ENCODE results near the gene ALKBH7.
"Not testable (repeated sequence)": the region's sequence is repeated elsewhere in the genome, so short reads cannot be mapped to it uniquely, and the experiment has no call there.

Gene ALKBH7

DNA sequence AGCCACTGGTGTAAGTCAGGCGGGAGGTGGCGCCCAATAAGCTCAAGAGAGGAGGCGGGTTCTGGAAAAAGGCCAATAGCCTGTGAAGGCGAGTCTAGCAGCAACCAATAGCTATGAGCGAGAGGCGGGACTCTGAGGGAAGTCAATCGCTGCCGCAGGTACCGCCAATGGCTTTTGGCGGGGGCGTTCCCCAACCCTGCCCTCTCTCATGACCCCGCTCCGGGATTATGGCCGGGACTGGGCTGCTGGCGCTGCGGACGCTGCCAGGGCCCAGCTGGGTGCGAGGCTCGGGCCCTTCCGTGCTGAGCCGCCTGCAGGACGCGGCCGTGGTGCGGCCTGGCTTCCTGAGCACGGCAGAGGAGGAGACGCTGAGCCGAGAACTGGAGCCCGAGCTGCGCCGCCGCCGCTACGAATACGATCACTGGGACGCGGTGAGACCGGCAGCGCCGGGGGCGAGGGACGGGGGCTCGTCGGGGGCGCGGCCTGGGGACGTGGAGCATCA, at the start of gene ALKBH7:
TSS of gene ALKBH7 (plus strand) at position 201 of the 502 bp plus-strand sequence. CDS start at position 228, 27 bp downstream.
- peak; percentile 93 to 95 for DNase-seq (ENCODE audit: low read depth in 2 of 2)

DNA sequence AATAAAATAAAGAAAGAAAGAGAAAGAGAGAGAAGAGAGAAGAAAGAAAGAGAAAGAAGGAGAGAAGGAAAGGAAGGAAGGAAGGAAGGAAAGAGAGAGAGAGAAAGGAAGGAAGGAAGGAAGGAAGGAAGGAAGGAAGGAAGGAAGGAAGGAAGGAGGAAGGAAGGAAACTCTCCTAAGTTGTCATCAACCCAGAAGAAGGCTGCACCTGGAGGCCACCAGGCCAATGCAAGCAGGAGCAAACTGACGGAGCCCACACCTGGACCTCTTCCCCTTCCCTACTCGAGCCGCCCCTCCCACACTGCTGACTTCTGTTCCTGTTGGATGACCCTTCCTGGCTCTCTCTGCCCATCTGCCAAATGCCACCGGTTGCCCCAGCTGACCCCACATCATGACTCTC, 47.8 kb upstream of the ALKBH7 start:
- no peak for DNase-seq (ENCODE audit: low read depth in 2 of 2)

- DNase-seq (ENCODE audit: low read depth in 2 of 2): no peak
Measured at GRCh38 chr19:6325614-6326013, 47.0 kb upstream of the ALKBH7 start.

- DNase-seq (ENCODE audit: low read depth in 2 of 2): no peak
Measured at GRCh38 chr19:6326815-6327214, 45.8 kb upstream of the ALKBH7 start.

DNA sequence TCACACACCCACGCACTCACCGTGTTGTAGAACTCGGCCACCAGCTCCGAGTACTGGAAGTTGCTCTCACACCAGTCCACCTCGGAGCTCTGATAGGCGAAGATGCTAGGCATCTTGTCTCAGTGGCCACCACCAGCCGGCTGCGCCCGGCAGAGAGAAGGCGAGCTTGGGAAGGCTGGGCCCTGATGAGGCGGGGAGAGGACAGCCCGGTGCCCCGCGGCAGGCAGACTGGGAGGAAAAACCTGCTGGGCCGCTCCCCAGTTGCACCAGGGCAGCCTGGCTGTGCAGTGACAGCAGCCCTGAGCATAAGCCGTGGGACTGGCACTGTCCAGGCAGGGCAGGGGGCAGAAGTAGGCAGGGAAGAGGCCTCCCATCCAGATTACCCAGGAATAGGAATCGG, 39.2 kb upstream of the ALKBH7 start, which contains the start of gene ACER1:
TSS of gene ACER1 (minus strand) at position 174 of the 400 bp plus-strand sequence. CDS start at position 113, 61 bp downstream.
- DNase-seq (ENCODE audit: low read depth in 2 of 2): no peak

DNA sequence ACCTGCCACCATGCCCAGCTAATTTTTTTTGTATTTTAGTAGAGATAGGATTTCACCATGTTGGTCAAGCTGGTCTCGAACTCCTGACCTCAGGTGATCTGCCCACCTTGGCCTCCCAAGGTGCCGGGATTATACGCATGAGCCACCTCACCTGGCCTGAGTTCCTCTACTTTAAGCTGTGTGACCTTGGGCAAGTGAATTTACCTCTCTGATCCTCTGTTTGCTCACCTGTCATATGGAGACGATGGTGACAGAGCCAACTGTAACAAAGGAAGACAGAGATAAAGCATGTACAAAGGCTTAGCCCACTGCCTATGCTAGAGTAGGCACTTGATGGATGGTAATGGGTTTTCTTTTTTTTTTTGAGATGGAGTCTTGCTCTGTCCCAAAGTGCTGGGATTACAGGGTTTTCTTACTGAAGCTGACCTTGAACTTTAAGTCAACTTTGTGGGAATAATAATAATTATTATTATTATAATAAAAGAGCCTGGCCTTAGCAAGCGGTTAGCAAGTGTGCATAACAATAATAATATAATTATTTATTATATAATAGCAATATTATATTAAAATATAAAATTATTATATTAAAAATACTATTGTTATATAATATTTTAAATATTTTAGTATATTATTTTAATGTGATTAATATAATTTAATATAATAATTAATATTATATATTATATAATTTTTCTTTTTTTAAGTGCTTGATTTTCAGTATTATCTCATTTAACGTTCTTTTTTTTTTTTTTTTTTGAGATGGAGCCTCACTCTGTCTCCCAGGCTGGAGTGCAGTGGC, 37.9 kb upstream of the ALKBH7 start:
- no peak for DNase-seq (ENCODE audit: low read depth in 2 of 2)

DNA sequence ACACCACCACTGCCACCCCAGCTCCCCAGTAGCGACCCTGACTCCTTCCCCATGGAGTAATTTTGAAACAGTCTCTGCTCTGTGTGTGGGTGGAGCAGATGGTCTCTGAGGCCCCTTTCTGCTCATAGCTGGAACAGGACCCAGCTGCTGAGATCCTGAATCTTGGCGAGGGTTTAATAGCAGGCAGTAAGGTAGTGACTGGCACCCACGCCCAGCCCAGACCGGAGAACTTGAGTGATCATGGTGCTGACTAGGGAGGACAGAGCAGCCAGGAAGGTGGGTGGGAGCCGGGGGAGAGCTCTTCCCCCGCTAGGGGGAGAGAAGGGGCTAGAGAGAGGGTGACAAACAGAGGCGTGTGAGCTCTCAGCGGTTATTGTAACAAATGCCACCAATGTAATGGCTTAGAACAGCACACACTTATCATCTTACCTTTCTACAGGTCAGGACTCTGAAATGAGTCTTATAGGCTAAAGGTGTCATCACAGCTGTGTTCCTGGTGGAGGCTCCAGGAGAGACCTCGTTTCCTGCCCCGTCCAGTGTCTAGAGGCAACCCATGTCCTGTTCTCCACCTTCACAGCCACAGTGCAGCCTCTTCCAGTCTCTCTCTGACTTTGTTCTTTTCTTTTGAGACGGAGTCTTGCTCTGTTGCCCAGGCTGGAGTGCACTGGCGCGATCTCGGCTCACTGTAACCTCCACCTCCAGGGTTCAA, 31.9 kb upstream of the ALKBH7 start:
- no peak for DNase-seq (ENCODE audit: low read depth in 2 of 2)

- no peak for DNase-seq (ENCODE audit: low read depth in 2 of 2)
Measured at GRCh38 chr19:6343462-6343861, 29.1 kb upstream of the ALKBH7 start.

DNA sequence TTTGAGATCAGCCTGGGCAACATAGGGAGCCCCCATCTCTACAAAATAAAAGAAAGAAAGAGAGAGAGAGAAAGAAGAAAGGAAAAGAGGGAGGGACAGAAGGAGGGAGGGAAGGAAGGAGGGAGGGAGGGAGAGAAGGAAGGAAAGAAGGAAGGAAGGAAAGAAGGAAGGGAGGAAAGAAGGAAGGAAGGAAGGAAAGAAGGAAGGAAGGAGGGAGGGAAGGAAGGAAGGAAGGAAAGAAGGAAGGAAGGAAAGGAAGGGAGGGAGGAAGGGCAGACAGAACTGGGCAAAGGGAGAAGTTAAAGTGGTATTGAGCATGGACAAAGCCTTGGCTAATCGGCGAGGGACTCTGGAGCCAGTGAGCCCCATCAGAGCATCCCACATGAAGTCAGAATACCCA, 23.3 kb upstream of the ALKBH7 start:
- DNase-seq (ENCODE audit: low read depth in 2 of 2): not testable (repeated sequence)

DNA sequence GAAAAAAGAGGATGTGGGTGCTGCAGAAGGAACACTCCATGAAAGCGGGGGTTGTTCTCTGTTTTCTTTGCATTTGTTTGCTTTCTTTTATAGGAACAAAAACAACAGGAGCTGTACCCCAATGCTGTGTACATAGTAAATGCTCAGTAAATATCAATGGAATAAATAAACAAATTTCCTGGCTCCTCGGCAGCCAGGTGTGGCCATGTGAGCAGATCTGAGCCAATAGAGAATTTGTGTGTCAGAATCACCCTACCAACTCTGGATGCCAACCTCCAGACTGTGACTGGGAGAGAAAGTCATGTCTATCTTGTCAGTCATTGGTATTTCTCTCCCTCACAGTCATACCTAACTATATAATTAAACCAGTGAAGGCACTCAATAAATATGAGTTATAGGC, 21.9 kb upstream of the ALKBH7 start:
- DNase-seq (ENCODE audit: low read depth in 2 of 2): no peak

- no peak for DNase-seq (ENCODE audit: low read depth in 2 of 2)
Measured at GRCh38 chr19:6352381-6353165, 20.0 kb upstream of the ALKBH7 start.

GRCh38 chr19:6354098-6354674, 18.4 kb upstream of the ALKBH7 start:
- DNase-seq (ENCODE audit: low read depth in 2 of 2): no peak

DNA sequence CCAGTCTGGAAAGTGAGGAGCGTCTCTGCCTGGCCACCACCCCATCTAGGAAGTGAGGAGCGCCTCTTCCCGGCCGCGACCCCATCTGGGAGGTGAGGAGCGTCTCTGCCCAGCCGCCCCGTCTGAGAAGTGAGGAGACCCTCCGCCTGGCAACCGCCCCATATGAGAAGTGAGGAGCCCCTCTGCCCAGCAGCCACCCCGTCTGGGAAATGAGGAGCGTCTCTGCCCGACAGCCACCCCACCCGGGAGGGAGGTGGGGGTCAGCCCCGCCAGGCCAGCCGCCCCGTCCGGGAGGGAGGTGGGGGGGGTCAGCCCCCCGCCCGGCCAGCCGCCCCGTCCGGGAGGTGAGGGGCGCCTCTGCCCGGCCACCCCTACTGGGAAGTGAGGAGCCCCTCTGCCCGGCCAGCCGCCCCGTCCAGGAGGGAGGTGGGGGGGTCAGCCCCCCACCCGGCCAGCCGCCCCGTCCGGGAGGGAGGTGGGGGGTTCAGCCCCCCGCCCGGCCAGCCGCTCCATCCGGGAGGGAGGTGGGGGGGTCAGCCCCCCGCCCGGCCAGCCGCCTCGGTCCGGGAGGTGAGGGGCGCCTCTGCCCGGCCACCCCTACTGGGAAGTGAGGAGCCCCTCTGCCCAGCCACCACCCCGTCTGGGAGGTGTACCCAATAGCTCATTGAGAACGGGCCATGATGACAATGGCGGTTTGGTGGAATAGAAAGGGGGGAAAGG, 17.1 kb upstream of the ALKBH7 start:
- DNase-seq (ENCODE audit: low read depth in 2 of 2): not testable (repeated sequence)

DNA sequence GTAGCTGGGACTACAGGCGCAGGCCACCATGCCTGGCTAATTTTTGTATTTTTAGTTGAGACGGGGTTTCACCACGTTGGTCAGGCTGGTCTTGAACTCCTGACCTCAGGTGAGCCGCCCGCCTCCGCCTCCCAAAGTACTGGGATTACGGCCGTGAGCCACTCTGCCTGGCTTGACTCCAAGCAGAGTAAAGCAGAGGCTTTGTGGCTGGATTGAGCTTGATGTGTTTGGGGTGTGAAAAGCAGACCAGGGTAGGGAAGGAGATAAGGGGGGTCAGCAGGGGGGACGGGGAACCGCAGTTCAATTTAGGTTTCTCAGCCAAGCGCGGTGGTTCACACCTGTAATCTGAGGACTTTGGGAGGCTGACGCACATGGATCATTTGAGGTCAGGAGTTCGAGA, 15.4 kb upstream of the ALKBH7 start:
- DNase-seq (ENCODE audit: low read depth in 2 of 2): no peak

DNA sequence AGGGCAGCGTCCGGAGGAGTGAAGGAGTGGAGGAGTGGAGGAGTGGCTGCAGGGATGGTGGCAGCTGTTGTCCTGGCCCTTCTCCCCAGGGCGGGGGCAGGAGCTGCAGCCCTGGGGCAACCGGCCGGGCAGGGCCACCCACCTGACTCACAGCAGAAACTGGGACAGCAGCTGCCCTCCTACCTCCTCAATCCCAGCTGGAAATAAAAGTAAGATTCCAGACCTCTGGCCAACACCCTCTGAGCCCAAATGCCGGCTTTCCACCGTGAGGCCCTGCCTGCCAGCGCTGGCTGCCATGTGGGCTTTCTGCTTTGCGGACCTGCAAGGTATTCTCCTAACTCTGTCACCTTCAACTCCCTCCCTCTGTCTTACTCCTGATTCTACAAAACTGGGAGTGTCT, 14.6 kb upstream of the ALKBH7 start:
- no peak for DNase-seq (ENCODE audit: low read depth in 2 of 2)

DNA sequence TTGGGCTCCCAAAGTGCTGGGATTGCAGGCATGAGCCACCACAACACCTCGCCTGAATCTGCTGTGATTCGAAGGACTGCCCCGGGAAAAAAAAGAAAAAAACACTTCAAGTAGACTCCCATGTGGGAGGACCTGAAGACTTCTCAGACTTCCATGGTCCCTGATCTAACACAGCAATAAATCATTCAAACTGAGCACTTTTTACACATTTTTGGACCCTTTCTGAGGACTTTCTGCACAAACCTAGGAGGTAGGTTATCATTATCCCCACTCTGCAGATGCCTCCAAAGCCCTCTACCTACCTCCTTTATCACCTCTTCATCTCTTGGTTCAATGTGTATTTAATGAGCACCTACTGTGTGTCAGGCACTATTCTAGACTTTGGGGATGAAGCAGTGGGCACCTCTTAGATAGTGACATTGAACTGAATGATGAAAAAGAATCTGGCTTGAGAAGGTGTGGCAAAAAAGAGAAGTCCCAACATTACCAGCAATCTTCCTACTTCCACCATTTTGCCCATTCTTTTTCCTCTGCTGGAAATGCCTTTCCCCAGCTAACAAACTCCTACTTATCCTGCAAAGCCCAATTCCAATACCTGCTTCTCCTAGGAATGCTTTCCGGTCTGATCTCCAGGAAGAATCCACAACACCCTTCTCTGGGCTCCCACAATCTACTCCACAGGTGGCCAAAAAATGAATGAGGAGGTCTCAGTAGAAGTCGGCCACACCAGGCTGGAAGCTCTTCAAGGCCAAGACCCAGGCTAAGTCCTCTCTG, 12.8 kb upstream of the ALKBH7 start:
- DNase-seq (ENCODE audit: low read depth in 2 of 2): no peak

- not testable (repeated sequence) for DNase-seq (ENCODE audit: low read depth in 2 of 2)
Measured at GRCh38 chr19:6360445-6360844, 12.1 kb upstream of the ALKBH7 start.

GRCh38 chr19:6360857-6361216, 11.8 kb upstream of the ALKBH7 start:
- not testable (repeated sequence) for DNase-seq (ENCODE audit: low read depth in 2 of 2)

GRCh38 chr19:6362027-6362350, 10.6 kb upstream of the ALKBH7 start:
- no peak for DNase-seq (ENCODE audit: low read depth in 2 of 2)

DNA sequence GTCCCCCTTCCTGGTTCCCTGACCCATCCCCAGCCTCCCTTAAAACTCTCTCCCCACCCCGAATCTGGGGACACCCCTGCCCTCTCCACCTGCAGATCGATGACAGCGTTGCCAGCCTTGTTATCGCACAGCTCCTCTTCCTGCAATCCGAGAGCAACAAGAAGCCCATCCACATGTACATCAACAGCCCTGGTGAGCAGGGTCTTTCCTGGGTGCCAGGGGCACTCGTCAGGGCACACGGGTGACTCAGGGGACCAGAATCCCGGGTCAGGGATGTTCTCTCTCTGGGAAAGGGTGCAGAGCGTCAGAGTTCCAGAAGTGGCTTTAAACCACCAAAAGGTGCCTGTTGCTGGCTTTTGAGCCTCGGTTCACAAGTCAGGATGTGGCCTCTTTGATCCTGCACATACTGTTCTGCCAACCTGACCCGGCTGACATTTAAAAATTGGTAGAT, 10.2 kb upstream of the ALKBH7 start:
- no peak for DNase-seq (ENCODE audit: low read depth in 2 of 2)
